Measurements from ENCODE around the gene RUFY4. TPM values are rescaled to one million over a fixed set of nuclear protein-coding genes. Genes with fewer than 3 reads are reported as not detected.

RUFY4 gene
- total RNA-seq, 1 experiment from 2014 or later = 0.31 TPM

DNA sequence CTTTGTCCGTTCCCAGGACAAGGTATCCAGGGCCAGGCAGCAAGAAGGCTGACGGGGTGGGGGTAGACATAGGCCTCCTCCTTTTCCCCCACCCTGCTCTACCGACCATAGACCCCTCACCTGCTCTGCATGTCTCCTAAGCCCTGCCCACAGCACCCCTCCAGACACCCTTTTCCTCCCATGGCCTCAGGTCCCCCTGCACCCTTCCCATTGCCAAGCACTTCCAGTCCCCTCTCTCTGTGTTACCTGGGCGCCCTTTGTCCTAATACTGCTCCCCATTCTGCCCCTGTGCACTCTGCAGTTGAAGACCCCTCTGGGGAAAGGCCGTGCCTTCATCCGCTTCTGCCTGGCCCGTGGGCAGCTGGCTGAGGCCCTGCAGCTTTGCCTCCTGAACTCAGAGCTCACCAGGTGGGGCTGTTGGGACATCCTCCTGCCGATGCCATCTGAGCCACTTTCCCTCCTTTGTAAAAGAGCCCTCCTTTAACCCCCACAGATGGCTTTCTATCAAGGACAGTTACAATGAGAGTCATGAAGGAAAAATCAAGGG, 3.5 kb downstream of the RUFY4 start:
- peaks cover 21% of the 10 kb centered on the region for H3K4me1 Mint-ChIP-seq
- no peak overlapping the region for H3K4me3 Mint-ChIP-seq
- POLR2A ChIA-PET = no interaction called here
- H3K9me3 Mint-ChIP-seq = no peaks in the 10 kb centered on the region
- CTCF ChIA-PET = interaction anchor here (1.1 to 2.0 kb wide), 3 partner anchors 21 to 287 kb away, joined by 3 to 7 read pairs (median 3); no protein-coding TSS in a partner anchor
- no peak overlapping the region for H3K27ac Mint-ChIP-seq
- ATAC-seq (no peak), DNase-seq (ENCODE audit: low spot score) (no peak)
- H3K27me3 Mint-ChIP-seq (ENCODE audit: low read depth) = peaks cover 7% of the 10 kb centered on the region
- H3K36me3 Mint-ChIP-seq = no peaks in the 10 kb centered on the region
- TF ChIP-seq, protein P1, sequence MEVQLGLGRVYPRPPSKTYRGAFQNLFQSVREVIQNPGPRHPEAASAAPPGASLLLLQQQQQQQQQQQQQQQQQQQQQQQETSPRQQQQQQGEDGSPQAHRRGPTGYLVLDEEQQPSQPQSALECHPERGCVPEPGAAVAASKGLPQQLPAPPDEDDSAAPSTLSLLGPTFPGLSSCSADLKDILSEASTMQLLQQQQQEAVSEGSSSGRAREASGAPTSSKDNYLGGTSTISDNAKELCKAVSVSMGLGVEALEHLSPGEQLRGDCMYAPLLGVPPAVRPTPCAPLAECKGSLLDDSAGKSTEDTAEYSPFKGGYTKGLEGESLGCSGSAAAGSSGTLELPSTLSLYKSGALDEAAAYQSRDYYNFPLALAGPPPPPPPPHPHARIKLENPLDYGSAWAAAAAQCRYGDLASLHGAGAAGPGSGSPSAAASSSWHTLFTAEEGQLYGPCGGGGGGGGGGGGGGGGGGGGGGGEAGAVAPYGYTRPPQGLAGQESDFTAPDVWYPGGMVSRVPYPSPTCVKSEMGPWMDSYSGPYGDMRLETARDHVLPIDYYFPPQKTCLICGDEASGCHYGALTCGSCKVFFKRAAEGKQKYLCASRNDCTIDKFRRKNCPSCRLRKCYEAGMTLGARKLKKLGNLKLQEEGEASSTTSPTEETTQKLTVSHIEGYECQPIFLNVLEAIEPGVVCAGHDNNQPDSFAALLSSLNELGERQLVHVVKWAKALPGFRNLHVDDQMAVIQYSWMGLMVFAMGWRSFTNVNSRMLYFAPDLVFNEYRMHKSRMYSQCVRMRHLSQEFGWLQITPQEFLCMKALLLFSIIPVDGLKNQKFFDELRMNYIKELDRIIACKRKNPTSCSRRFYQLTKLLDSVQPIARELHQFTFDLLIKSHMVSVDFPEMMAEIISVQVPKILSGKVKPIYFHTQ (CRISPR knock-in tag; IDR thresholded peaks at IDR 0.05) = no peak
- TF ChIP-seq ZNF138 (CRISPR knock-in tag; conservative IDR thresholded peaks at IDR 0.05) (no peak), TEAD4 (CRISPR knock-in tag; IDR thresholded peaks at IDR 0.05) (no peak), MXD4 (CRISPR knock-in tag; IDR thresholded peaks at IDR 0.05; ENCODE audit: borderline replicate concordance) (no peak), ZBTB43 (CRISPR knock-in tag; IDR thresholded peaks at IDR 0.05) (no peak)

GRCh38 chr2:218073185-218073584, 4.1 kb downstream of the RUFY4 start:
- Mint-ChIP-seq H3K27ac (no peak overlapping the region), H3K27me3 (ENCODE audit: low read depth) (peaks cover 4% of the 10 kb centered on the region), H3K36me3 (no peaks in the 10 kb centered on the region), H3K9me3 (no peaks in the 10 kb centered on the region), H3K4me1 (peaks cover 20% of the 10 kb centered on the region), H3K4me3 (no peak overlapping the region)
- no peak for DNase-seq (ENCODE audit: low spot score)
- ChIA-PET POLR2A (no interaction called here), CTCF (interaction anchor here (0.6 to 2.2 kb wide), 24 partner anchors 10 to 471 kb away, joined by 3 to 19 read pairs (median 5); no protein-coding TSS in a partner anchor)
- no peak for ATAC-seq
- TF ChIP-seq SMAD3 (CRISPR knock-in tag; IDR thresholded peaks at IDR 0.05; ENCODE audit: borderline replicate concordance) (no peak), FOXJ3 (CRISPR knock-in tag; IDR thresholded peaks at IDR 0.05; ENCODE audit: borderline replicate concordance) (no peak), ZNF425 (CRISPR knock-in tag; conservative IDR thresholded peaks at IDR 0.05) (no peak), NFYB (CRISPR knock-in tag; conservative IDR thresholded peaks at IDR 0.05; ENCODE audit: low read depth) (no peak), JUN (CRISPR knock-in tag; IDR thresholded peaks at IDR 0.05) (no peak), ZNF263 (CRISPR knock-in tag; IDR thresholded peaks at IDR 0.05; ENCODE audit: low read depth) (no peak), ZNF138 (CRISPR knock-in tag; conservative IDR thresholded peaks at IDR 0.05) (no peak), PREB (CRISPR knock-in tag; IDR thresholded peaks at IDR 0.05; ENCODE audit: borderline replicate concordance) (no peak), FOXP1 (CRISPR knock-in tag; IDR thresholded peaks at IDR 0.05; ENCODE audit: borderline replicate concordance) (no peak), ETV6 (CRISPR knock-in tag; IDR thresholded peaks at IDR 0.05) (no peak), MXD4 (CRISPR knock-in tag; IDR thresholded peaks at IDR 0.05; ENCODE audit: borderline replicate concordance) (no peak)
- TF ChIP-seq, protein P2, sequence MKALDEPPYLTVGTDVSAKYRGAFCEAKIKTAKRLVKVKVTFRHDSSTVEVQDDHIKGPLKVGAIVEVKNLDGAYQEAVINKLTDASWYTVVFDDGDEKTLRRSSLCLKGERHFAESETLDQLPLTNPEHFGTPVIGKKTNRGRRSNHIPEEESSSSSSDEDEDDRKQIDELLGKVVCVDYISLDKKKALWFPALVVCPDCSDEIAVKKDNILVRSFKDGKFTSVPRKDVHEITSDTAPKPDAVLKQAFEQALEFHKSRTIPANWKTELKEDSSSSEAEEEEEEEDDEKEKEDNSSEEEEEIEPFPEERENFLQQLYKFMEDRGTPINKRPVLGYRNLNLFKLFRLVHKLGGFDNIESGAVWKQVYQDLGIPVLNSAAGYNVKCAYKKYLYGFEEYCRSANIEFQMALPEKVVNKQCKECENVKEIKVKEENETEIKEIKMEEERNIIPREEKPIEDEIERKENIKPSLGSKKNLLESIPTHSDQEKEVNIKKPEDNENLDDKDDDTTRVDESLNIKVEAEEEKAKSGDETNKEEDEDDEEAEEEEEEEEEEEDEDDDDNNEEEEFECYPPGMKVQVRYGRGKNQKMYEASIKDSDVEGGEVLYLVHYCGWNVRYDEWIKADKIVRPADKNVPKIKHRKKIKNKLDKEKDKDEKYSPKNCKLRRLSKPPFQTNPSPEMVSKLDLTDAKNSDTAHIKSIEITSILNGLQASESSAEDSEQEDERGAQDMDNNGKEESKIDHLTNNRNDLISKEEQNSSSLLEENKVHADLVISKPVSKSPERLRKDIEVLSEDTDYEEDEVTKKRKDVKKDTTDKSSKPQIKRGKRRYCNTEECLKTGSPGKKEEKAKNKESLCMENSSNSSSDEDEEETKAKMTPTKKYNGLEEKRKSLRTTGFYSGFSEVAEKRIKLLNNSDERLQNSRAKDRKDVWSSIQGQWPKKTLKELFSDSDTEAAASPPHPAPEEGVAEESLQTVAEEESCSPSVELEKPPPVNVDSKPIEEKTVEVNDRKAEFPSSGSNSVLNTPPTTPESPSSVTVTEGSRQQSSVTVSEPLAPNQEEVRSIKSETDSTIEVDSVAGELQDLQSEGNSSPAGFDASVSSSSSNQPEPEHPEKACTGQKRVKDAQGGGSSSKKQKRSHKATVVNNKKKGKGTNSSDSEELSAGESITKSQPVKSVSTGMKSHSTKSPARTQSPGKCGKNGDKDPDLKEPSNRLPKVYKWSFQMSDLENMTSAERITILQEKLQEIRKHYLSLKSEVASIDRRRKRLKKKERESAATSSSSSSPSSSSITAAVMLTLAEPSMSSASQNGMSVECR (CRISPR knock-in tag; IDR thresholded peaks at IDR 0.05; ENCODE audit: borderline replicate concordance) = no peak

All from WTC11 (cell line).